ENCODE results near the gene WWTR1.

The WWTR1 gene

GRCh38 chr3:149496891-149497290, 160.9 kb downstream of the WWTR1 start:
- no peak for DNase-seq
- TF ChIP-seq GATA1 (IDR thresholded peaks at IDR 0.05; ENCODE audit: low read depth, low read length), result no peak
- no peak for TF ChIP-seq POLR2A (IDR thresholded peaks at IDR 0.05; ENCODE audit: low read length)

- no peak for DNase-seq
- TF ChIP-seq POLR2A (IDR thresholded peaks at IDR 0.05; ENCODE audit: low read length), result no peak
- no peak for TF ChIP-seq GATA1 (IDR thresholded peaks at IDR 0.05; ENCODE audit: low read depth, low read length)
Measured at GRCh38 chr3:149495581-149496125, 162.2 kb downstream of the WWTR1 start.

GRCh38 chr3:149494759-149495580, 162.9 kb downstream of the WWTR1 start:
- no peak for TF ChIP-seq GATA1 (IDR thresholded peaks at IDR 0.05; ENCODE audit: low read depth, low read length)
- TF ChIP-seq POLR2A (IDR thresholded peaks at IDR 0.05; ENCODE audit: low read length), result no peak
- peak in 1 of 2 experiments; percentile 4 for DNase-seq

- DNase-seq, result peak; percentile 42 to 66
- no peak for TF ChIP-seq GATA1 (IDR thresholded peaks at IDR 0.05; ENCODE audit: low read depth, low read length)
- no peak for TF ChIP-seq POLR2A (IDR thresholded peaks at IDR 0.05; ENCODE audit: low read length)
Measured at GRCh38 chr3:149494022-149494758, 163.6 kb downstream of the WWTR1 start.

- TF ChIP-seq POLR2A (IDR thresholded peaks at IDR 0.05; ENCODE audit: low read length) (no peak), GATA1 (IDR thresholded peaks at IDR 0.05; ENCODE audit: low read depth, low read length) (no peak)
- DNase-seq, result no peak
Measured at GRCh38 chr3:149493315-149494021, 164.4 kb downstream of the WWTR1 start.

GRCh38 chr3:149490260-149490971, 167.4 kb downstream of the WWTR1 start:
- TF ChIP-seq GATA1 (IDR thresholded peaks at IDR 0.05; ENCODE audit: low read depth, low read length) (no peak), POLR2A (IDR thresholded peaks at IDR 0.05; ENCODE audit: low read length) (no peak)

GRCh38 chr3:149489060-149489690, 168.7 kb downstream of the WWTR1 start:
- TF ChIP-seq GATA1 (IDR thresholded peaks at IDR 0.05; ENCODE audit: low read depth, low read length), result no peak
- no peak for TF ChIP-seq POLR2A (IDR thresholded peaks at IDR 0.05; ENCODE audit: low read length)
- DNase-seq, result no peak

More at GRCh38 chr3:149490260-149490971, 167.4 kb downstream of the WWTR1 start:
- no peak for DNase-seq

GRCh38 chr3:149487598-149488197, 170.1 kb downstream of the WWTR1 start:
- peak; percentile 19 to 41 for DNase-seq
- TF ChIP-seq GATA1 (IDR thresholded peaks at IDR 0.05; ENCODE audit: low read depth, low read length) (no peak), POLR2A (IDR thresholded peaks at IDR 0.05; ENCODE audit: low read length) (no peak)

- no peak for DNase-seq
- TF ChIP-seq POLR2A (IDR thresholded peaks at IDR 0.05; ENCODE audit: low read length) (no peak), GATA1 (IDR thresholded peaks at IDR 0.05; ENCODE audit: low read depth, low read length) (no peak)
Measured at GRCh38 chr3:149486726-149487125, 171.1 kb downstream of the WWTR1 start.

GRCh38 chr3:149481491-149481890, 176.3 kb downstream of the WWTR1 start:
- TF ChIP-seq POLR2A (IDR thresholded peaks at IDR 0.05; ENCODE audit: low read length) (no peak), GATA1 (IDR thresholded peaks at IDR 0.05; ENCODE audit: low read depth, low read length) (no peak)
- no peak for DNase-seq

- TF ChIP-seq GATA1 (IDR thresholded peaks at IDR 0.05; ENCODE audit: low read depth, low read length) (no peak), POLR2A (IDR thresholded peaks at IDR 0.05; ENCODE audit: low read length) (no peak)
- DNase-seq, result no peak
Measured at GRCh38 chr3:149481056-149481455, 176.8 kb downstream of the WWTR1 start.

GRCh38 chr3:149480326-149481017, 177.4 kb downstream of the WWTR1 start:
- DNase-seq, result peak; percentile 54 to 61
- TF ChIP-seq POLR2A (IDR thresholded peaks at IDR 0.05; ENCODE audit: low read length), result no peak
- TF ChIP-seq GATA1 (IDR thresholded peaks at IDR 0.05; ENCODE audit: low read depth, low read length), result no peak
